Psoas muscle (tissue), 8 donors: Measurements from ENCODE around the gene OR2A14. TPM values are rescaled to one million over a fixed set of nuclear protein-coding genes. Genes with fewer than 3 reads are reported as not detected.

Experiments used
- ATAC-seq, 4 donors: fragments of 200-7000 bp; cut with Tn5 transposase; one replicate each; pipeline ENCODE4 v1.9.1; 2020; ENCODE audit warnings: moderate library complexity in 3 of 4, mild to moderate bottlenecking in 2 of 4
- DNase-seq, 2 donors: peaks; one replicate each; pipeline ENCODE4 v3.0.0-alpha.2; 2020
- H3K27ac ChIP-seq: fragments of 200-600 bp; one replicate; pipeline ENCODE4 v1.8.0; 2022
- H3K27me3 ChIP-seq, 3 donors: fragments of 200-600 bp in 1 of 3; one replicate each; pipeline versions ENCODE4 v1.6.1 to v1.8.0; 2013 to 2022; ENCODE audit warnings: low read length in 2 of 3, mild to moderate bottlenecking in 2 of 3, moderate library complexity in 1 of 3; ENCODE audit not compliant: insufficient read depth in 3 of 3
- H3K36me3 ChIP-seq, 2 donors: fragments of 200-600 bp in 1 of 2; one replicate each; pipeline versions ENCODE4 v1.6.1 to v1.8.0; 2013 to 2022; ENCODE audit warnings: low read depth in 1 of 2, mild to moderate bottlenecking in 1 of 2, moderate library complexity in 1 of 2; ENCODE audit not compliant: insufficient read depth in 1 of 2
- H3K4me1 ChIP-seq: fragments of 200-600 bp; one replicate; pipeline ENCODE4 v1.8.0; 2022
- H3K4me3 ChIP-seq: fragments of 200-600 bp; one replicate; pipeline ENCODE4 v1.8.0; 2022; ENCODE audit warnings: mild to moderate bottlenecking
- H3K9me3 ChIP-seq: fragments of 200-600 bp; one replicate; pipeline ENCODE4 v1.8.0; 2022
- CTCF ChIP-seq: fragments of 200-600 bp; IDR thresholded peaks from one replicate; pipeline ENCODE4 v1.8.0; 2022; ENCODE audit warnings: antibody characterized with exemption
- WGBS, 3 donors: extraction: QIAGEN DNeasy Blood & Tissue Kit; methylation state at CpG; one replicate each; pipeline versions ENCODE4 v1.1.6 to v1.1.7; 2013; 5-methylcytosine and 5-hydroxymethylcytosine counted together
- intact Hi-C, 2 donors: fragments of 100-400 bp; cut with DNase I; formaldehyde crosslinking; loops; one replicate each; pipeline versions ENCODE4 v1.11.0 to v1.14.2; 2022
- polyA plus RNA-seq, 3 donors: library from polyadenylated mRNA; stranded (reverse); fragments of 200-250 nt; gene quantifications; one replicate each; pipeline ENCODE4 v1.2.3, GENCODE V29; 2013
- total RNA-seq, 4 donors: library from RNA; stranded (reverse); fragmentation: NEBNext Ultra II Directional in 2 of 4; extraction: Animal tissue kit (Norgen Biotek cat#: 25700) in 2 of 4; gene quantifications; one replicate each; pipeline versions ENCODE4 v1.2.1 to v1.2.4, GENCODE V29; 2021 to 2023
- donor health status: healthy with polysubstance abuse.
- donor health status: DM: no; HTN: no; CAD: no; lungs with moderate emphysema.
- donor health status: Bipolar disorder and iron deficiency.
- donor health status: healthy.
- donor health status: DM: yes; HTN: yes; CAD: no.
- donor health status: DM: no; HTN: no; CAD: no.
- donor health status: DM: no; HTN: no; CAD: no.
- donor health status: DM: yes; HTN: yes; CAD: no.

Gene OR2A14
- total and polyA plus RNA-seq, 7 donors = not detected

- Histone ChIP-seq H3K4me3 (no peak overlapping the region), H3K27ac (no peak overlapping the region), H3K36me3 (no peaks in the 10 kb centered on the region), H3K27me3 (no peaks in the 10 kb centered on the region), H3K9me3 (no peaks in the 10 kb centered on the region), H3K4me1 (no peaks in the 10 kb centered on the region)
- WGBS, 3 donors = 79 to 85% (median 83%) methylated on average over 2 of the region's 2 CpGs
- DNase-seq (no peak), ATAC-seq (no peak)
- intact Hi-C loops = loop anchor here in 1 of 2 donors (10.0 kb wide), 1 partner anchor 96 kb away; no protein-coding TSS in a partner anchor
- TF ChIP-seq CTCF = no peak
These were observed 7.8 kb downstream of the OR2A14 start for GRCh38 chr7:144130730-144131129.

GRCh38 chr7:144132262-144132661 is 9.3 kb downstream of the OR2A14 start:
- TF ChIP-seq CTCF = no peak
- 67 to 82% (median 70%) methylated on average over 3 of the region's 3 CpGs for WGBS, 3 donors
- no peaks in the 10 kb centered on the region for H3K9me3 ChIP-seq
- no peaks in the 10 kb centered on the region for H3K27me3 ChIP-seq
- ATAC-seq (no peak), DNase-seq (no peak)
- no peak overlapping the region for H3K4me3 ChIP-seq
- no peaks in the 10 kb centered on the region for H3K36me3 ChIP-seq
- intact Hi-C loops = loop anchor here in 1 of 2 donors (10.0 kb wide), 1 partner anchor 97 kb away; no protein-coding TSS in a partner anchor
- no peaks in the 10 kb centered on the region for H3K4me1 ChIP-seq
- H3K27ac ChIP-seq = no peak overlapping the region

GRCh38 chr7:144133307-144133706 is 10.3 kb downstream of the OR2A14 start:
- WGBS, 3 donors = 77 to 85% (median 78%) methylated on average over 6 of the region's 6 CpGs
- no peak for TF ChIP-seq CTCF
- Histone ChIP-seq H3K4me3 (no peak overlapping the region), H3K9me3 (no peaks in the 10 kb centered on the region), H3K36me3 (no peaks in the 10 kb centered on the region), H3K4me1 (no peaks in the 10 kb centered on the region), H3K27me3 (no peaks in the 10 kb centered on the region), H3K27ac (no peak overlapping the region)
- intact Hi-C loops = loop anchor here in 1 of 2 donors (10.0 kb wide), 1 partner anchor 99 kb away; no protein-coding TSS in a partner anchor
- ATAC-seq (no peak), DNase-seq (no peak)

- WGBS, 3 donors = 72 to 82% (median 75%) methylated on average over 1 of the region's 1 CpG
- no peak for TF ChIP-seq CTCF
- no peaks in the 10 kb centered on the region for H3K27me3 ChIP-seq
- ATAC-seq (no peak), DNase-seq (no peak)
- H3K27ac ChIP-seq = no peak overlapping the region
- no peaks in the 10 kb centered on the region for H3K4me1 ChIP-seq
- H3K36me3 ChIP-seq = no peaks in the 10 kb centered on the region
- intact Hi-C loops = loop anchor here in 1 of 2 donors (10.0 kb wide), 1 partner anchor 99 kb away; no protein-coding TSS in a partner anchor
- no peak overlapping the region for H3K4me3 ChIP-seq
- H3K9me3 ChIP-seq = no peaks in the 10 kb centered on the region
These were observed 11.1 kb downstream of the OR2A14 start for GRCh38 chr7:144134116-144134515.

GRCh38 chr7:144137501-144137900 is 14.5 kb downstream of the OR2A14 start:
- Histone ChIP-seq H3K4me3 (no peak overlapping the region), H3K27me3 (no peaks in the 10 kb centered on the region), H3K9me3 (no peaks in the 10 kb centered on the region), H3K27ac (no peak overlapping the region), H3K4me1 (no peaks in the 10 kb centered on the region), H3K36me3 (no peaks in the 10 kb centered on the region)
- DNase-seq (no peak), ATAC-seq (no peak)
- TF ChIP-seq CTCF = no peak
- intact Hi-C loops = loop anchor here in 1 of 2 donors (10.0 kb wide), 1 partner anchor 103 kb away; no protein-coding TSS in a partner anchor
- WGBS, 3 donors = 58 to 69% (median 68%) methylated on average over 1 of the region's 1 CpG
